Esophagus squamous epithelium (tissue), 5 donors: ENCODE results near the gene FBXL2. TPM values are rescaled to one million over a fixed set of nuclear protein-coding genes. Genes with fewer than 3 reads are reported as not detected.

Experiments used
- DNase-seq: peaks from one replicate; lab custom pipeline; 2025; lab: John Stamatoyannopoulos, UW
- H3K27ac ChIP-seq, 4 donors: fragments of 200-600 bp; sonication (generic); one replicate each; pipeline ENCODE4 v1.5.1; 2016 to 2019; ENCODE audit warnings: mild to moderate bottlenecking in 1 of 4
- H3K27me3 ChIP-seq, 4 donors: fragments of 200-600 bp; sonication (generic); 1 replicate in 3 of 4; 2 replicates in 1 of 4; pipeline versions ENCODE4 v1.5.1 to v1.6.0; 2017 to 2021; ENCODE audit warnings: antibody characterized with exemption in 1 of 4
- H3K36me3 ChIP-seq, 3 donors: fragments of 200-600 bp; sonication (generic); one replicate each; pipeline ENCODE4 v1.5.1; 2016 to 2019
- H3K4me1 ChIP-seq, 3 donors: fragments of 200-600 bp; sonication (generic); one replicate each; pipeline ENCODE4 v1.5.1; 2017 to 2019
- H3K4me3 ChIP-seq, 4 donors: fragments of 200-600 bp; sonication (generic); 1 replicate in 3 of 4; 2 replicates in 1 of 4; pipeline ENCODE4 v1.5.1; 2016 to 2019; ENCODE audit warnings: mild to moderate bottlenecking in 2 of 4, moderate library complexity in 1 of 4
- H3K9me3 ChIP-seq, 3 donors: fragments of 200-600 bp; sonication (generic); one replicate each; pipeline ENCODE4 v1.5.1; 2016 to 2019
- CTCF ChIP-seq, 6 experiments: fragments of 450-650 bp in 4 of 6; fragments of 200-600 bp in 2 of 6; sonication (generic) in 2 of 6; IDR thresholded peaks; one replicate each; pipeline ENCODE4 v1.5.1; 2016 to 2019; ENCODE audit warnings: antibody characterized with exemption in 6 of 6, mild to moderate bottlenecking in 4 of 6, moderate library complexity in 4 of 6
- POLR2A ChIP-seq, 4 donors: fragments of 450-650 bp; IDR thresholded peaks; one replicate each; pipeline ENCODE4 v1.6.1; 2017; ENCODE audit warnings: antibody characterized with exemption in 4 of 4, mild to moderate bottlenecking in 4 of 4, moderate library complexity in 3 of 4
- WGBS, 2 donors: methylation state at CpG; one replicate each; pipeline ENCODE4 v1.1.5; 2018; 5-methylcytosine and 5-hydroxymethylcytosine counted together
- intact Hi-C: fragments of 100-400 bp; cut with DNase I; formaldehyde crosslinking; loops from one replicate; pipeline ENCODE4 v1.15.0; 2022
- total RNA-seq, 4 donors: library from RNA; depleted of rRNA; stranded (reverse); fragments of >200 nt; gene quantifications; one replicate each; pipeline ENCODE4 v1.1.0, GENCODE V29; 2016
- donor health status: DM: yes; HTN: yes; CAD: no.

FBXL2 gene
- total RNA-seq, 4 donors from 2014 or later = 0.85 to 4.0 (median 1.9) TPM

- Histone ChIP-seq H3K27ac (no peak overlapping the region), H3K36me3 (no peaks in the 10 kb centered on the region), H3K4me1 (no peaks in the 10 kb centered on the region), H3K4me3 (no peak overlapping the region), H3K9me3 (no peaks in the 10 kb centered on the region), H3K27me3 (peaks cover 0 to 6% (median 0%) of the 10 kb centered on the region in 4 donors)
- intact Hi-C loops = no loop called here
- no peak for TF ChIP-seq POLR2A (IDR thresholded peaks at IDR 0.05)
- no peak for TF ChIP-seq CTCF (IDR thresholded peaks at IDR 0.05)
- no peak for DNase-seq
These were observed 30.5 kb upstream of the FBXL2 start for GRCh38 chr3:33246786-33247185.

GRCh38 chr3:33250712-33251111 lies 26.5 kb upstream of the FBXL2 start:
- no peaks in the 10 kb centered on the region for H3K36me3 ChIP-seq
- H3K27ac ChIP-seq = no peak overlapping the region
- 17 to 32% methylated on average over 1 of the region's 1 CpG for WGBS, 2 donors
- TF ChIP-seq POLR2A (IDR thresholded peaks at IDR 0.05) (no peak), CTCF (IDR thresholded peaks at IDR 0.05) (no peak)
- intact Hi-C loops = no loop called here
- H3K9me3 ChIP-seq = no peaks in the 10 kb centered on the region
- H3K4me3 ChIP-seq = no peak overlapping the region
- no peaks in the 10 kb centered on the region for H3K27me3 ChIP-seq
- no peak for DNase-seq
- H3K4me1 ChIP-seq = no peaks in the 10 kb centered on the region

- Histone ChIP-seq H3K27ac (no peak overlapping the region), H3K4me3 (no peak overlapping the region), H3K27me3 (no peaks in the 10 kb centered on the region), H3K36me3 (no peaks in the 10 kb centered on the region), H3K4me1 (no peaks in the 10 kb centered on the region), H3K9me3 (no peaks in the 10 kb centered on the region)
- DNase-seq = no peak
- intact Hi-C loops = no loop called here
- TF ChIP-seq CTCF (IDR thresholded peaks at IDR 0.05) = no peak
- 65 to 66% methylated on average over 2 of the region's 2 CpGs for WGBS, 2 donors
These were observed 21.0 kb upstream of the FBXL2 start for GRCh38 chr3:33256249-33256648.

- DNase-seq = no peak
- TF ChIP-seq POLR2A (IDR thresholded peaks at IDR 0.05) (no peak), CTCF (IDR thresholded peaks at IDR 0.05) (no peak)
- intact Hi-C loops = no loop called here
- H3K36me3 ChIP-seq = no peaks in the 10 kb centered on the region
- no peak overlapping the region for H3K27ac ChIP-seq
- 86 to 90% methylated on average over 5 of the region's 5 CpGs for WGBS, 2 donors
- H3K4me1 ChIP-seq = no peaks in the 10 kb centered on the region
- H3K9me3 ChIP-seq = no peaks in the 10 kb centered on the region
- H3K27me3 ChIP-seq = no peaks in the 10 kb centered on the region
- H3K4me3 ChIP-seq = no peak overlapping the region
These were observed 17.1 kb upstream of the FBXL2 start for GRCh38 chr3:33260104-33260503.

GRCh38 chr3:33269385-33269784 lies 7.9 kb upstream of the FBXL2 start:
- TF ChIP-seq POLR2A (IDR thresholded peaks at IDR 0.05) (no peak), CTCF (IDR thresholded peaks at IDR 0.05) (no peak)
- WGBS, 2 donors = 78 to 95% methylated on average over 3 of the region's 3 CpGs
- Histone ChIP-seq H3K27ac (no peak overlapping the region), H3K9me3 (no peaks in the 10 kb centered on the region), H3K36me3 (no peaks in the 10 kb centered on the region), H3K27me3 (no peaks in the 10 kb centered on the region), H3K4me1 (no peaks in the 10 kb centered on the region), H3K4me3 (no peak overlapping the region)
- DNase-seq = no peak
- intact Hi-C loops = no loop called here
